Endothelial cell of umbilical vein (primary cell): ENCODE measurements around the gene RPS29. TPM values are rescaled to one million over a fixed set of nuclear protein-coding genes. Genes with fewer than 3 reads are reported as not detected.

Experiments used
- BruUV-seq: library from RNA; stranded (reverse); fragments of 400-500 nt; replicated peaks from 2 replicates; lab custom pipeline; 2021; lab: Mats Ljungman, UMichigan
- CTCF ChIA-PET: fragments of 300-600, 350-600 bp; sonication (Branson Sonifier 250); formaldehyde crosslinking; loops from one replicate; lab custom pipeline; 2021; ENCODE audit warnings: antibody characterized with exemption, inconsistent platforms; lab: Charles Lee
- POLR2A ChIA-PET: fragments of 300-600, 350-600 bp; sonication (Branson Sonifier 250); formaldehyde crosslinking; loops from one replicate; lab custom pipeline; 2021; ENCODE audit warnings: antibody characterized with exemption, inconsistent platforms; lab: Charles Lee
- DNase-seq: peaks from one replicate; pipeline ENCODE4 v3.0.0-alpha.2; 2011; ENCODE audit warnings: low read depth, low spot score
- FAIRE-seq: peaks from 2 replicates; lab custom pipeline; 2011; peaks lifted over from hg19 to GRCh38; lab: Jason Lieb, UNC
- H2AFZ ChIP-seq: 2 replicates; pipeline ENCODE4 v1.6.0; 2012; ENCODE audit warnings: low read depth, low read length, control low read depth, inconsistent platforms
- H3K27ac ChIP-seq: 2 replicates; pipeline ENCODE4 v1.5.1; 2011; ENCODE audit warnings: low read depth, mild to moderate bottlenecking, control low read depth, low read length, moderate library complexity; ENCODE audit not compliant: insufficient read depth
- H3K27me3 ChIP-seq, 2 experiments: 2 replicates each; pipeline versions ENCODE4 v1.6.0 to v1.6.1; 2011; ENCODE audit warnings: low read length in 2 of 2, mixed read lengths in 1 of 2; ENCODE audit not compliant: control insufficient read depth in 2 of 2, insufficient read depth in 2 of 2
- H3K36me3 ChIP-seq, 2 experiments: 2 replicates in 1 of 2; 3 replicates in 1 of 2; pipeline ENCODE4 v1.5.1; 2011; ENCODE audit warnings: low read length in 2 of 2, mild to moderate bottlenecking in 1 of 2, moderate library complexity in 1 of 2; ENCODE audit not compliant: control insufficient read depth in 2 of 2, insufficient read depth in 2 of 2; ENCODE audit errors: extremely low read depth in 1 of 2
- H3K4me1 ChIP-seq: 3 replicates; pipeline ENCODE4 v1.5.1; 2011; ENCODE audit warnings: mild to moderate bottlenecking, low read length; ENCODE audit not compliant: control insufficient read depth, insufficient read depth; ENCODE audit errors: extremely low read depth
- H3K4me2 ChIP-seq: 2 replicates; pipeline ENCODE4 v1.6.1; 2011; ENCODE audit warnings: low read length, control low read depth, mixed read lengths; ENCODE audit not compliant: insufficient read depth
- H3K4me3 ChIP-seq, 3 experiments: fragments of 200-600 bp in 1 of 3; sonication (generic), shearing (Covaris generic) in 1 of 3; replicated peaks in 1 of 3; 2 replicates each; pipeline ENCODE4 v1.5.1; 2011 to 2016; ENCODE audit warnings: control low read depth in 3 of 3, low read length in 3 of 3, mild to moderate bottlenecking in 2 of 3, inconsistent platforms in 1 of 3, low read depth in 1 of 3, moderate library complexity in 1 of 3; ENCODE audit not compliant: insufficient read depth in 1 of 3
- H3K79me2 ChIP-seq: 2 replicates; pipeline ENCODE4 v1.6.0; 2012; ENCODE audit warnings: low read length, inconsistent platforms; ENCODE audit not compliant: control insufficient read depth, insufficient read depth
- H3K9ac ChIP-seq: replicated peaks from 2 replicates; pipeline ENCODE3; 2011; ENCODE audit warnings: low read length, control low read depth; ENCODE audit not compliant: insufficient read depth; ENCODE audit errors: extremely low read depth
- H3K9me1 ChIP-seq: replicated peaks from 3 replicates; pipeline ENCODE4 v1.6.0; 2011; ENCODE audit warnings: mild to moderate bottlenecking, low read length; ENCODE audit not compliant: control insufficient read depth, insufficient read depth; ENCODE audit errors: extremely low read depth
- H3K9me3 ChIP-seq: replicated peaks from 2 replicates; pipeline ENCODE4 v1.5.1; 2012; ENCODE audit warnings: low read length, inconsistent platforms; ENCODE audit not compliant: control insufficient read depth, insufficient read depth
- H4K20me1 ChIP-seq: replicated peaks from 2 replicates; pipeline ENCODE3; 2011; ENCODE audit warnings: mild to moderate bottlenecking, low read length; ENCODE audit not compliant: control insufficient read depth, insufficient read depth; ENCODE audit errors: extremely low read depth
- EZH2 ChIP-seq: IDR thresholded peaks from 2 replicates; pipeline ENCODE4 v1.6.1; 2012; ENCODE audit warnings: borderline replicate concordance, low read depth, mild to moderate bottlenecking, moderate library complexity, low read length, inconsistent platforms; ENCODE audit not compliant: severe bottlenecking
- FOS ChIP-seq: IDR thresholded peaks from 2 replicates; pipeline ENCODE4 v1.6.1; 2011; ENCODE audit warnings: mild to moderate bottlenecking, low read length, moderate library complexity, borderline replicate concordance; ENCODE audit not compliant: insufficient read depth
- GATA2 ChIP-seq: IDR thresholded peaks from 2 replicates; pipeline ENCODE4 v1.7.0; 2011; ENCODE audit warnings: low read depth, mild to moderate bottlenecking, moderate library complexity, mixed read lengths, low read length; ENCODE audit not compliant: insufficient read length, insufficient read depth
- JUN ChIP-seq: IDR thresholded peaks from 2 replicates; pipeline ENCODE4 v1.6.1; 2011; ENCODE audit warnings: borderline replicate concordance, low read depth; ENCODE audit not compliant: insufficient read length, insufficient read depth
- MYC ChIP-seq: IDR thresholded peaks from one replicate; pipeline ENCODE4 v1.6.1; 2011; ENCODE audit warnings: mild to moderate bottlenecking, low read depth, low read length
- POLR2A ChIP-seq: IDR thresholded peaks from 2 replicates; pipeline ENCODE4 v1.6.1; 2012; ENCODE audit warnings: low read depth, mild to moderate bottlenecking, control low read depth, low read length
- POLR2AphosphoS5 ChIP-seq: IDR thresholded peaks from 2 replicates; pipeline ENCODE4 v1.6.1; 2012; ENCODE audit warnings: low read depth, mild to moderate bottlenecking, control low read depth, low read length, moderate library complexity; ENCODE audit not compliant: insufficient read depth
- dilution Hi-C: fragments of 300-500 bp; cut with MboI; formaldehyde crosslinking; loops from one replicate; pipeline ENCODE4 v1.15.0; 2019; ENCODE audit warnings: low sequenced_read_pairs; ENCODE audit not compliant: extremely low pct_ligation_motif_present
- intact Hi-C: fragments of 100-400 bp; cut with micrococcal nuclease; formaldehyde crosslinking; loops from one replicate; pipeline ENCODE4 v1.10.0; 2022
- polyA plus RNA-seq, 4 experiments: library from polyadenylated mRNA; depleted of rRNA in 3 of 4; stranded (reverse) in 3 of 4; unstranded in 1 of 4; fragments of >200 nt; gene quantifications; 2 replicates each; pipeline versions ENCODE4 v1.2.1 to v1.2.3, GENCODE V29; 2011 to 2012; ENCODE audit warnings: missing spikeins in 1 of 4
- total RNA-seq: library from RNA; stranded (reverse); gene quantifications from 2 replicates; pipeline ENCODE4 v1.2.3, GENCODE V29; 2021
- TF ChIP-seq, protein P1 (sequence below): IDR thresholded peaks from 2 replicates; pipeline ENCODE4 v1.6.1; 2011; ENCODE audit not compliant: insufficient read depth, insufficient read length
- TF ChIP-seq, protein P2 (sequence below), 2 donors: IDR thresholded peaks; 1 replicate in 1 of 2; 2 replicates in 1 of 2; pipeline ENCODE4 v1.5.1; 2011; ENCODE audit warnings: low read length in 2 of 2, mild to moderate bottlenecking in 2 of 2, moderate library complexity in 2 of 2, control low read depth in 1 of 2, inconsistent platforms in 1 of 2, low read depth in 1 of 2; ENCODE audit not compliant: insufficient read depth in 1 of 2; ENCODE audit errors: extremely low read depth in 1 of 2

The RPS29 gene
- total and polyA plus RNA-seq, 2 donors (not counting 3 experiments of a cell fraction or from before 2014, with no cell fraction given), result 1,408 to 14,040 TPM

DNA sequence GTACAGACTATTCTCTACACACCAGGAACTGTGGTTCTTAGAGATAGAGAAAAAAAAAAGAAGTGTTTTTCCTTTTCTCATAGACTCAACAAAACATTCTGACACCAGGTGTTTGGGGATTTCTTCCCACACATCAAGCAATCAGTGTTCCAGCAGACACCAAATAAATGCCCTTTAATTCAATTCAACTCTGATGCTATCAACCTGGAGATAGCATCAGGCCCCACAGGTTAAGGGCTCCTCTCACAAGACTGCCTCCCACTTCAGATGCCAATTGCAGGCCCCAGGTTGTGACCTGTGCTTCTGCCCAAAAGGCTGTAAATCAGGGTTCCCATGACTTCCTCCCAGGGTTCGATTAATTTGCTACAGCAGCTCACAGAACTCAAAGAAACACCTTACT lies 36.7 kb downstream of the RPS29 start:
- H3K4me1 ChIP-seq, result no peaks in the 10 kb centered on the region
- H3K9ac ChIP-seq, result no peak overlapping the region
- H3K36me3 ChIP-seq, result no peaks in the 10 kb centered on the region
- POLR2A ChIA-PET, result no interaction called here
- no peaks in the 10 kb centered on the region for H3K79me2 ChIP-seq
- BruUV-seq, result no TSS peak
- intact Hi-C loops, result no loop called here
- CTCF ChIA-PET, result interaction anchor here (0.9 to 6.1 kb wide), 4 partner anchors 11 to 88 kb away, joined by 3 to 119 read pairs (median 14); no protein-coding TSS in a partner anchor
- H3K9me1 ChIP-seq, result no peaks in the 10 kb centered on the region
- H2AFZ ChIP-seq, result no peak overlapping the region
- H3K27me3 ChIP-seq, result peaks cover 0 to 2% of the 10 kb centered on the region in 2 experiments
- H3K9me3 ChIP-seq, result no peaks in the 10 kb centered on the region
- no peak for TF ChIP-seq JUN
- TF ChIP-seq, protein P1, sequence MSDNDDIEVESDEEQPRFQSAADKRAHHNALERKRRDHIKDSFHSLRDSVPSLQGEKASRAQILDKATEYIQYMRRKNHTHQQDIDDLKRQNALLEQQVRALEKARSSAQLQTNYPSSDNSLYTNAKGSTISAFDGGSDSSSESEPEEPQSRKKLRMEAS, result no peak
- no peak for TF ChIP-seq EZH2
- no peak for TF ChIP-seq FOS
- TF ChIP-seq, protein P2, sequence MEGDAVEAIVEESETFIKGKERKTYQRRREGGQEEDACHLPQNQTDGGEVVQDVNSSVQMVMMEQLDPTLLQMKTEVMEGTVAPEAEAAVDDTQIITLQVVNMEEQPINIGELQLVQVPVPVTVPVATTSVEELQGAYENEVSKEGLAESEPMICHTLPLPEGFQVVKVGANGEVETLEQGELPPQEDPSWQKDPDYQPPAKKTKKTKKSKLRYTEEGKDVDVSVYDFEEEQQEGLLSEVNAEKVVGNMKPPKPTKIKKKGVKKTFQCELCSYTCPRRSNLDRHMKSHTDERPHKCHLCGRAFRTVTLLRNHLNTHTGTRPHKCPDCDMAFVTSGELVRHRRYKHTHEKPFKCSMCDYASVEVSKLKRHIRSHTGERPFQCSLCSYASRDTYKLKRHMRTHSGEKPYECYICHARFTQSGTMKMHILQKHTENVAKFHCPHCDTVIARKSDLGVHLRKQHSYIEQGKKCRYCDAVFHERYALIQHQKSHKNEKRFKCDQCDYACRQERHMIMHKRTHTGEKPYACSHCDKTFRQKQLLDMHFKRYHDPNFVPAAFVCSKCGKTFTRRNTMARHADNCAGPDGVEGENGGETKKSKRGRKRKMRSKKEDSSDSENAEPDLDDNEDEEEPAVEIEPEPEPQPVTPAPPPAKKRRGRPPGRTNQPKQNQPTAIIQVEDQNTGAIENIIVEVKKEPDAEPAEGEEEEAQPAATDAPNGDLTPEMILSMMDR (IDR thresholded peaks at IDR 0.05; ENCODE audit: extremely low read depth in 1 of 2, insufficient read depth in 1 of 2, low read depth in 1 of 2, low read length in 2 of 2), result no peak
- no peak for TF ChIP-seq POLR2A
- no peak for TF ChIP-seq GATA2
- no peak for TF ChIP-seq MYC
- no peak for TF ChIP-seq POLR2AphosphoS5
- H4K20me1 ChIP-seq, result no peaks in the 10 kb centered on the region
- no peak overlapping the region for H3K27ac ChIP-seq
- no peak for DNase-seq
- H3K4me2 ChIP-seq, result no peak overlapping the region
- dilution Hi-C loops, result no loop called here
- no peak overlapping the region for H3K4me3 ChIP-seq
- FAIRE-seq, result no peak
